Measurements from ENCODE around the gene CLDN7. TPM values are rescaled to one million over a fixed set of nuclear protein-coding genes. Genes with fewer than 3 reads are reported as not detected.

Gene CLDN7
- total RNA-seq, 6 experiments from 2014 or later: 0.43 to 3.0 (median 1.7) TPM

DNA sequence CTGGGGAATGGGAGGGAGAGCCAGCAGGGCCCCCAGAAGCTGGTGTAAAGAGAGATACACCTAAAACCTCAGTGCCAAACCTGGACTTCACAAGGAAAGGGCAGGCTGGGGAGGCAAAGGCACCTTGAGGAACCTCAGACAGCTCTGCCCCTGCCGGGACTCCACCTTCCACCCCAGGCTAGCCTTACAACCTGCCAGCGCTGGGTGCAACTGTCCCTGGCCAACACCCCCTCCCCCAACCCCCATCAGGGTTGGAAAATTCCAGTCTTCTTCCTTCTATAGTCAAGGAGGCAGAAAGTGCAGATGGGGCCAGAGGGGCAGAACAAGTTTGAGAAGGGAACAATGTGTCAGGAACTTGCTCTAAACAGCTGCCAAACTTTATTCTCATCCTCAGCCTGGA is 29.9 kb upstream of the CLDN7 start:
- Mint-ChIP-seq H3K4me3 (no peak overlapping the region), H3K27ac (no peak overlapping the region), H3K36me3 (ENCODE audit: low read depth) (no peaks in the 10 kb centered on the region), H3K27me3 (ENCODE audit: insufficient read depth) (peaks cover 61% of the 10 kb centered on the region), H3K4me1 (ENCODE audit: low read depth) (peaks cover 11% of the 10 kb centered on the region), H3K9me3 (no peaks in the 10 kb centered on the region)
- TF ChIP-seq, protein P1, sequence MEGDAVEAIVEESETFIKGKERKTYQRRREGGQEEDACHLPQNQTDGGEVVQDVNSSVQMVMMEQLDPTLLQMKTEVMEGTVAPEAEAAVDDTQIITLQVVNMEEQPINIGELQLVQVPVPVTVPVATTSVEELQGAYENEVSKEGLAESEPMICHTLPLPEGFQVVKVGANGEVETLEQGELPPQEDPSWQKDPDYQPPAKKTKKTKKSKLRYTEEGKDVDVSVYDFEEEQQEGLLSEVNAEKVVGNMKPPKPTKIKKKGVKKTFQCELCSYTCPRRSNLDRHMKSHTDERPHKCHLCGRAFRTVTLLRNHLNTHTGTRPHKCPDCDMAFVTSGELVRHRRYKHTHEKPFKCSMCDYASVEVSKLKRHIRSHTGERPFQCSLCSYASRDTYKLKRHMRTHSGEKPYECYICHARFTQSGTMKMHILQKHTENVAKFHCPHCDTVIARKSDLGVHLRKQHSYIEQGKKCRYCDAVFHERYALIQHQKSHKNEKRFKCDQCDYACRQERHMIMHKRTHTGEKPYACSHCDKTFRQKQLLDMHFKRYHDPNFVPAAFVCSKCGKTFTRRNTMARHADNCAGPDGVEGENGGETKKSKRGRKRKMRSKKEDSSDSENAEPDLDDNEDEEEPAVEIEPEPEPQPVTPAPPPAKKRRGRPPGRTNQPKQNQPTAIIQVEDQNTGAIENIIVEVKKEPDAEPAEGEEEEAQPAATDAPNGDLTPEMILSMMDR (IDR thresholded peaks at IDR 0.05): no peak
- no peak for DNase-seq

DNA sequence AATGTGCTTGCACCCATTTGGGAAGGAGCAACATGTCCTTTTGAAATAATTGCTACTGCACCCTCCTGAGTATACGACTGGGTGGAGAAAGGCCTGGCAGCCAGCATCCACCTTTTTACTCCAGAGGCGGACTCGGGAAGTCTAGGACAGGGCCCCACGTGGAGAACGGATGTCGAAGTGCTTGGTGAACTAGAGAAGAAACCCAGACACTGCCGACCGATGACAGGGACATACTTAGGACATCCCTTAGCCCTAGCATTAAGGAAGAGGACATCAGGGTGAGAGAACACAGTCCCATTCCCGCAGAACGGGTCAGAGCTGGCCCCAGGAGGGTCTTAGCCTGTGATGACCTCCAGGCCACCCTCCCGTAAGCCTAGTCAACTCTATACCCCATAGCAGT is 28.4 kb upstream of the CLDN7 start:
- H3K4me1 Mint-ChIP-seq (ENCODE audit: low read depth): no peaks in the 10 kb centered on the region
- H3K27ac Mint-ChIP-seq: no peak overlapping the region
- TF ChIP-seq, protein P1 (IDR thresholded peaks at IDR 0.05): no peak
- no peaks in the 10 kb centered on the region for H3K36me3 Mint-ChIP-seq (ENCODE audit: low read depth)
- H3K9me3 Mint-ChIP-seq: no peaks in the 10 kb centered on the region
- peaks cover 66% of the 10 kb centered on the region for H3K27me3 Mint-ChIP-seq (ENCODE audit: insufficient read depth)
- no peak overlapping the region for H3K4me3 Mint-ChIP-seq
- no peak for DNase-seq

DNA sequence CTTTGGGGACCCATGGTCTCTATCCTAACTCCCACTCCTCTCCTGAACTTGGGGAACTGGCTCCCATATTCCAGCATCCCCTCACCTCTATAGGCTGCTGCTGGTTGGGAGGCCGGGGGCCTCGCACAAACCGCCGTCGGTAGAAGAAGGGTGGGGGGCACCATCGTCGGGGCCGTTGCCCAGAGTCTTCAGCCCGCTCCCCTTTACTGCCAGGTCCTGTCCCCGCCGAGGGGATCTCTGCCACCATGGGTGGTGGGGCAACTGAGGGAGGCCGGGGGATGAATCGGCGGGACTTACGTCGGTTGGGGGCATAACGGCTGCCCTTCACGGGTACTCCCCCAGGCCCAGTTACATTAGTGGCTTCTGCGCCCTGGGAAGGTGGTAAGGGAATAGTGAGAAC is 27.9 kb upstream of the CLDN7 start:
- no peaks in the 10 kb centered on the region for H3K9me3 Mint-ChIP-seq
- no peak overlapping the region for H3K27ac Mint-ChIP-seq
- TF ChIP-seq, protein P1 (IDR thresholded peaks at IDR 0.05): no peak
- no peaks in the 10 kb centered on the region for H3K4me1 Mint-ChIP-seq (ENCODE audit: low read depth)
- DNase-seq: no peak
- H3K27me3 Mint-ChIP-seq (ENCODE audit: insufficient read depth): peaks cover 68% of the 10 kb centered on the region
- H3K4me3 Mint-ChIP-seq: no peak overlapping the region
- H3K36me3 Mint-ChIP-seq (ENCODE audit: low read depth): no peaks in the 10 kb centered on the region

DNA sequence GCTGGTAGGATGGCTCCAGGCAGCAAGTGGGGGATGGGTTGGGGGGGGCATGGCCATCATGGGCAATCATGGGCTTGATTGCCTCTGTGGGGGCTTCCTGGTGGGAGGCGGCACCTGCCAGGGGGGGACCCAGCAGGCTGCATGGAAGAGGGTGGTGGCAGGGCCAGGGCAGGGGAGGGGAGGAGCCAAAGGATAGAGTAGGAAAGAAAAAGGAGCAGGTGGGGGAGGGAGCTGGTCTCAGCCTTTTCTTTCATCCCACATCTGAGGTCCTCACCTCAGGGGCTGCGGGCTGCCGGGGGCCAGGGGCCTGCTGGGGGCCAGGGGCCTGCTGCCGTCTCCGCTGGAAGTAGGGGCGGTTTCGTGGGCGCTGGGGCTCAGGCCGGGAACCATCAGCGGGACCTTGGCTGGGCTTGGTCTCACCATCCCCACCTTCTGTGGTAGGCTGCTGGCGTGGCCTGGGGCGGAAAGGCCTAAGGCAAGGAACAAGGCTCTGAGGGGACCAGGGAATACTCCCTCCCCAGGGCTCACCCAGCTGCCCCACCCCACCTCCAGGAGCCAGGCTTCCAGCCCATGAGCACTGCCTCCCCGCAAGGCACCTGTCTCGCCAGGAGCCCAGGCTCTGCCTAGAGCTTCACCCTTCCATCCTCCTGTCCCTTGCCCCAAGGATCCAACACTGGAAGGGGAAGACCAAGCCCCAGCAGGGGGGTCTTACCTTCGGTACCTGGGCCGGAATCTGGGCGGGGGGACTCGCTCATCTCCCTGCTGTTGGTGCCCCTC is 27.2 kb upstream of the CLDN7 start:
- DNase-seq: no peak
- no peaks in the 10 kb centered on the region for H3K4me1 Mint-ChIP-seq (ENCODE audit: low read depth)
- TF ChIP-seq, protein P1 (IDR thresholded peaks at IDR 0.05): no peak
- H3K36me3 Mint-ChIP-seq (ENCODE audit: low read depth): no peaks in the 10 kb centered on the region
- no peak overlapping the region for H3K27ac Mint-ChIP-seq
- peaks cover 72% of the 10 kb centered on the region for H3K27me3 Mint-ChIP-seq (ENCODE audit: insufficient read depth)
- no peak overlapping the region for H3K4me3 Mint-ChIP-seq
- H3K9me3 Mint-ChIP-seq: no peaks in the 10 kb centered on the region

DNA sequence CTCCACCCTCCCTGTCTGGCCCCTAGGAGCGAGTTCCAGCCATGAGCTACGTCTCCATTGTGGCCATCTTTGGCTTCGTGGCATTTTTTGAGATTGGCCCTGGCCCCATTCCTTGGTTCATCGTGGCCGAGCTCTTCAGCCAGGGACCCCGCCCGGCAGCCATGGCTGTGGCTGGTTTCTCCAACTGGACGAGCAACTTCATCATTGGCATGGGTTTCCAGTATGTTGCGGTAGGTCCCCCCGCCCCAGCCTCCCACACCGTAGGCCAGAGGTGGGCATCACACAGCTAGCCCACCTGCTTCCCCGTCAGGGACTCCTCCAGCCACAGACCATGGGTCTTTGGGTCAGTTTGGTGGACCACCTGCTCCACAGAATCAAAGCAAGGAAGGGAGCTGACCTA is 23.4 kb upstream of the CLDN7 start:
- no peaks in the 10 kb centered on the region for H3K36me3 Mint-ChIP-seq (ENCODE audit: low read depth)
- TF ChIP-seq, protein P1 (IDR thresholded peaks at IDR 0.05): no peak
- H3K27ac Mint-ChIP-seq: no peak overlapping the region
- no peaks in the 10 kb centered on the region; the same call in 1 of the 2 replicates for H3K4me1 Mint-ChIP-seq (ENCODE audit: low read depth)
- DNase-seq: no peak
- H3K27me3 Mint-ChIP-seq (ENCODE audit: insufficient read depth): peaks cover 54% of the 10 kb centered on the region
- H3K4me3 Mint-ChIP-seq: no peak overlapping the region
- no peaks in the 10 kb centered on the region for H3K9me3 Mint-ChIP-seq
